Activated B cell treated with CpG ODN at 0.5 μM for 24 hours (primary cell): ENCODE data around the gene MB. TPM values are rescaled to one million over a fixed set of nuclear protein-coding genes. Genes with fewer than 3 reads are reported as not detected.

Source experiments
- ATAC-seq: fragments of 200-7000 bp; cut with Tn5 transposase; one replicate; pipeline ENCODE4 v1.10.0; 2021; ENCODE audit warnings: low read depth, mild to moderate bottlenecking, moderate library complexity
- CTCF ChIA-PET: fragments of 350-600 bp; sonication (Branson Sonifier 250); formaldehyde crosslinking; loops from one replicate; lab custom pipeline; 2021; ENCODE audit warnings: antibody characterized with exemption; lab: Charles Lee
- POLR2A ChIA-PET: fragments of 350-600 bp; sonication (Branson Sonifier 250); formaldehyde crosslinking; loops from one replicate; lab custom pipeline; 2021; ENCODE audit warnings: antibody characterized with exemption; lab: Charles Lee
- DNase-seq: peaks from one replicate; pipeline ENCODE4 v3.0.0; 2022
- H3K27ac Mint-ChIP-seq: one replicate; pipeline ENCODE4 v1.8.0; 2020; ENCODE audit warnings: mixed read lengths
- H3K27me3 Mint-ChIP-seq: one replicate; pipeline ENCODE4 v1.8.0; 2021; ENCODE audit warnings: mixed read lengths
- H3K36me3 Mint-ChIP-seq: one replicate; pipeline ENCODE4 v1.8.0; 2021; ENCODE audit warnings: low read depth, mixed read lengths
- H3K4me1 Mint-ChIP-seq: one replicate; pipeline ENCODE4 v1.8.0; 2021; ENCODE audit warnings: mixed read lengths
- H3K4me3 Mint-ChIP-seq: one replicate; pipeline ENCODE4 v1.8.0; 2020; ENCODE audit warnings: mild to moderate bottlenecking, mixed read lengths
- H3K9me3 Mint-ChIP-seq: one replicate; pipeline ENCODE4 v1.8.0; 2020; ENCODE audit warnings: mixed read lengths
- CTCF ChIP-seq: fragments of 200-600 bp; IDR thresholded peaks from one replicate; pipeline ENCODE4 v1.8.0; 2022; ENCODE audit warnings: antibody characterized with exemption, mild to moderate bottlenecking
- intact Hi-C: fragments of 100-400 bp; cut with micrococcal nuclease; formaldehyde crosslinking; loops from one replicate; pipeline ENCODE4 v1.15.1; 2024
- total RNA-seq: library from RNA; stranded (reverse); gene quantifications from 2 replicates; pipeline ENCODE4 v1.2.3, GENCODE V29; 2022

The MB gene
- total RNA-seq, 1 donor from 2014 or later, result not detected

- H3K4me1 Mint-ChIP-seq, result peaks cover 40% of the 10 kb centered on the region
- intact Hi-C loops, result no loop called here
- TF ChIP-seq CTCF, result no peak
- no peak overlapping the region for H3K4me3 Mint-ChIP-seq
- ChIA-PET CTCF (no interaction called here), POLR2A (interaction anchor here (1.1 kb wide), 1 partner anchor 13 kb away, joined by 15 read pairs; the partner anchor contains the start of gene APOL6)
- peaks cover 3% of the 10 kb centered on the region for H3K9me3 Mint-ChIP-seq
- H3K27me3 Mint-ChIP-seq, result no peaks in the 10 kb centered on the region
- DNase-seq (no peak), ATAC-seq (no peak)
- peaks cover 51% of the 10 kb centered on the region for H3K36me3 Mint-ChIP-seq
- peak overlapping the region; percentile 76 for H3K27ac Mint-ChIP-seq
These were observed 44.3 kb upstream of the MB start for GRCh38 chr22:35661464-35661863.

DNA sequence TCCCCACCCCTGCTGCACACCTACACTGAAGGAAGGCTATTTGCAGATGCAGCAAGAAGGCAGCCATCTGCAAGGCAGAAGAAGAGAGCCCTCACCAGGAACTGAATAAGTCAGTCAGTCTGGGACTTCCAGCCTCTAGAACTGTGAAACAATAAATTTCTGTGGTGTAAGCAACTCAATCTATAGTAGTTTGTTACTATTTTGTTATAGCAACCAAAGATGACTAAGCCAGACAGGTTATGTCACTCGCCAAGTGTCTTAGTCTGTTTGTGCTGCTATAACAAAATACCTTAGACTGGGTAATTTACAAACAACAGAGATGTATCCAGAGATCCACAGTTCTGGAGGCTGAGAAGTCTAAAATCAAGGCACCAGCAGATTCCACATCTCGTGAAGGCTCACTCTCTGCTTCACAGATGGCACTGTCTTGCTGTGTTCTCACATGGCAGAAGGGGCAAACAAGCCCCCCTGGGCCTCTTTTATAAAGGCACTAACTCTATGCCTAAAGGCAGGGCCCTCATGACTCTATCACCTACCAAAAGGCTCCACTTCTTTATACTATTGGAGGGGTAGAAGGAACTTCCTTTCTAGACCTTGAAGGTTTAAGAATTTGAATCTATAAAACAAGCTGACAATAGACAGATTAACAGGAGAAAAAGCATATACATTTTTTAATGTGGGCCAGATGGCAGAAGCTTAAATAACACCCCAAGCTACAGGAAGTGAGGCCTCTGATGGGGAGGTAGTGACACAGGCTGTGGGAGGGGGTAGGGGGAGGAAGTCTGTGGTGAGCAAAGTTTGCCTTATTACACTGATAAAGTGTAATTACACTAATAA lies 43.4 kb upstream of the MB start:
- DNase-seq, result no peak
- POLR2A ChIA-PET, result interaction anchor here (1.1 kb wide), 1 partner anchor 12 kb away, joined by 15 read pairs; the partner anchor contains the start of gene APOL6
- peak; percentile 94 for ATAC-seq
- Mint-ChIP-seq H3K27me3 (no peaks in the 10 kb centered on the region), H3K27ac (peak overlapping the region; percentile 76), H3K9me3 (peaks cover 3% of the 10 kb centered on the region), H3K4me3 (no peak overlapping the region), H3K4me1 (peaks cover 40% of the 10 kb centered on the region), H3K36me3 (peaks cover 55% of the 10 kb centered on the region)
- TF ChIP-seq CTCF, result no peak
- CTCF ChIA-PET, result no interaction called here
- intact Hi-C loops, result no loop called here

GRCh38 chr22:35657571-35658312 lies 40.6 kb upstream of the MB start:
- H3K36me3 Mint-ChIP-seq, result peaks cover 53% of the 10 kb centered on the region
- no peak overlapping the region for H3K4me3 Mint-ChIP-seq
- no peak overlapping the region for H3K27ac Mint-ChIP-seq
- CTCF ChIA-PET, result interaction anchor here (1.2 kb wide), 1 partner anchor 10 kb away, joined by 4 read pairs; the partner anchor contains the start of gene APOL6
- no peaks in the 10 kb centered on the region for H3K9me3 Mint-ChIP-seq
- peaks cover 33% of the 10 kb centered on the region for H3K4me1 Mint-ChIP-seq
- no peaks in the 10 kb centered on the region for H3K27me3 Mint-ChIP-seq
- POLR2A ChIA-PET, result no interaction called here
- intact Hi-C loops, result no loop called here
- no peak for TF ChIP-seq CTCF
- DNase-seq (no peak), ATAC-seq (no peak)

DNA sequence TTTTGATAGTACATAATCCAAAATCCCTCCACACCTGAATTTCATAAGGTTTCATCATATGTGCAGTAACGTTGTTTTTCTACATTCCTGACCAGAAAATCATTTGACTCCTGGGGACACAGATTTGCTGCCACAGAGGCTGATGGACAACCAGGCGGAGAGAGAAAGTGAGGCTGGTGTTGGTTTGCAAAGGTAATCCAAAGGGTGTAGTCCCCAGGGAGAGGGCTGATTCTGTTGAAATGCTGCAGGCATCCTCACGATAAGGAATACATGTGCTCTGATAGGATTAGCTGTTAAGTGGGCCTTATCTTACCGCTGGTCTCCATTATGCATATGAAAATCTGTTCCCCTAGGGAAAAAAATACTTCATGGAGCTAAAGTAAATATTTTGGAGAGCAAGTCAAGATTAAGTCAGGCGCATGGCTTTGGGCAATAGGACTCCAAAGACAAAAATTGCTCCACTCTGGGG lies 39.2 kb upstream of the MB start:
- Mint-ChIP-seq H3K36me3 (peaks cover 48% of the 10 kb centered on the region), H3K9me3 (no peaks in the 10 kb centered on the region), H3K27ac (no peak overlapping the region), H3K4me3 (no peak overlapping the region), H3K27me3 (no peaks in the 10 kb centered on the region), H3K4me1 (peaks cover 19% of the 10 kb centered on the region)
- intact Hi-C loops, result no loop called here
- DNase-seq (no peak), ATAC-seq (no peak)
- TF ChIP-seq CTCF, result no peak
- ChIA-PET POLR2A (no interaction called here), CTCF (interaction anchor here (0.9 kb wide), 1 partner anchor 25 kb away, joined by 3 read pairs; no protein-coding TSS in a partner anchor)

GRCh38 chr22:35653824-35654223 lies 36.7 kb upstream of the MB start:
- H3K4me3 Mint-ChIP-seq, result no peak overlapping the region
- CTCF ChIA-PET, result no interaction called here
- intact Hi-C loops, result no loop called here
- H3K36me3 Mint-ChIP-seq, result peaks cover 38% of the 10 kb centered on the region
- TF ChIP-seq CTCF, result no peak
- ATAC-seq, result no peak
- no peak for DNase-seq
- no peaks in the 10 kb centered on the region for H3K27me3 Mint-ChIP-seq
- no peak overlapping the region for H3K27ac Mint-ChIP-seq
- H3K4me1 Mint-ChIP-seq, result peaks cover 14% of the 10 kb centered on the region
- H3K9me3 Mint-ChIP-seq, result peaks cover 2% of the 10 kb centered on the region
- POLR2A ChIA-PET, result no interaction called here
